Lung (tissue), 12 donors: Measurements from ENCODE around the gene FBXL19. TPM values are rescaled to one million over a fixed set of nuclear protein-coding genes. Genes with fewer than 3 reads are reported as not detected.

Experiments
- ATAC-seq: fragments of 200-7000 bp; cut with Tn5 transposase; one replicate; pipeline ENCODE4 v1.9.1; 2020; ENCODE audit warnings: moderate number of reproducible peaks; ENCODE audit not compliant: insufficient read depth, low FRiP score
- DNase-seq, 3 donors: peaks; one replicate each; pipeline ENCODE4 v3.0.0-alpha.2; 2013 to 2017
- H3K27ac ChIP-seq, 2 donors: one replicate each; pipeline ENCODE4 v1.5.1; 2013; ENCODE audit warnings: mild to moderate bottlenecking in 2 of 2, moderate library complexity in 2 of 2, control low read depth in 1 of 2, inconsistent platforms in 1 of 2, low read depth in 1 of 2, low read length in 1 of 2
- H3K27me3 ChIP-seq, 3 donors: one replicate each; pipeline ENCODE4 v1.5.1; 2013; ENCODE audit warnings: low read length in 2 of 3; ENCODE audit not compliant: control insufficient read depth in 3 of 3, insufficient read depth in 3 of 3
- H3K36me3 ChIP-seq, 4 donors: one replicate each; pipeline ENCODE4 v1.5.1; 2013; ENCODE audit warnings: low read length in 4 of 4, mild to moderate bottlenecking in 1 of 4, moderate library complexity in 1 of 4; ENCODE audit not compliant: control insufficient read depth in 4 of 4, insufficient read depth in 4 of 4
- H3K4me1 ChIP-seq, 5 donors: one replicate each; pipeline ENCODE4 v1.5.1; 2013; ENCODE audit warnings: low read length in 5 of 5, mild to moderate bottlenecking in 2 of 5, moderate library complexity in 1 of 5; ENCODE audit not compliant: control insufficient read depth in 5 of 5, insufficient read depth in 5 of 5
- H3K4me3 ChIP-seq: one replicate; pipeline ENCODE4 v1.5.1; 2013; ENCODE audit warnings: mild to moderate bottlenecking, control low read depth, moderate library complexity
- H3K9ac ChIP-seq, 2 donors: one replicate each; pipeline ENCODE4 v1.5.1; 2013; ENCODE audit warnings: low read length in 2 of 2, control low read depth in 1 of 2; ENCODE audit not compliant: insufficient read depth in 1 of 2
- H3K9me3 ChIP-seq, 4 donors: one replicate each; pipeline ENCODE4 v1.5.1; 2013; ENCODE audit warnings: low read length in 3 of 4, mild to moderate bottlenecking in 1 of 4, moderate library complexity in 1 of 4; ENCODE audit not compliant: control insufficient read depth in 4 of 4, insufficient read depth in 3 of 4
- whole genome bisulfite sequencing, 2 donors: extraction: QIAGEN DNeasy Blood & Tissue Kit; methylation state at CpG; one replicate each; pipeline ENCODE4 v1.1.7; 2013; 5-methylcytosine and 5-hydroxymethylcytosine counted together
- polyA plus RNA-seq, 2 donors: library from polyadenylated mRNA; stranded (reverse); fragments of 200-250 nt; gene quantifications; one replicate each; pipeline ENCODE4 v1.2.1, GENCODE V29; 2013
- total RNA-seq, 2 donors: library from RNA; depleted of rRNA in 1 of 2; stranded (reverse); fragments of >200 nt in 1 of 2; gene quantifications; one replicate each; pipeline ENCODE4 v1.2.1, GENCODE V29; 2014 to 2021
- TF ChIP-seq, protein P1 (sequence below): IDR thresholded peaks from 2 replicates; pipeline ENCODE4 v1.5.1; 2012; ENCODE audit warnings: mild to moderate bottlenecking; ENCODE audit errors: control extremely low read depth, extremely low read depth
- donor health status: control.
- donor health status: control.
- donor health status: Bipolar disorder and iron deficiency.
- donor health status: healthy.
- donor health status: DM: yes; HTN: yes; CAD: no.

Gene FBXL19
- total and polyA plus RNA-seq, 4 donors, result 10.3 to 17.3 (median 13.2) TPM

DNA sequence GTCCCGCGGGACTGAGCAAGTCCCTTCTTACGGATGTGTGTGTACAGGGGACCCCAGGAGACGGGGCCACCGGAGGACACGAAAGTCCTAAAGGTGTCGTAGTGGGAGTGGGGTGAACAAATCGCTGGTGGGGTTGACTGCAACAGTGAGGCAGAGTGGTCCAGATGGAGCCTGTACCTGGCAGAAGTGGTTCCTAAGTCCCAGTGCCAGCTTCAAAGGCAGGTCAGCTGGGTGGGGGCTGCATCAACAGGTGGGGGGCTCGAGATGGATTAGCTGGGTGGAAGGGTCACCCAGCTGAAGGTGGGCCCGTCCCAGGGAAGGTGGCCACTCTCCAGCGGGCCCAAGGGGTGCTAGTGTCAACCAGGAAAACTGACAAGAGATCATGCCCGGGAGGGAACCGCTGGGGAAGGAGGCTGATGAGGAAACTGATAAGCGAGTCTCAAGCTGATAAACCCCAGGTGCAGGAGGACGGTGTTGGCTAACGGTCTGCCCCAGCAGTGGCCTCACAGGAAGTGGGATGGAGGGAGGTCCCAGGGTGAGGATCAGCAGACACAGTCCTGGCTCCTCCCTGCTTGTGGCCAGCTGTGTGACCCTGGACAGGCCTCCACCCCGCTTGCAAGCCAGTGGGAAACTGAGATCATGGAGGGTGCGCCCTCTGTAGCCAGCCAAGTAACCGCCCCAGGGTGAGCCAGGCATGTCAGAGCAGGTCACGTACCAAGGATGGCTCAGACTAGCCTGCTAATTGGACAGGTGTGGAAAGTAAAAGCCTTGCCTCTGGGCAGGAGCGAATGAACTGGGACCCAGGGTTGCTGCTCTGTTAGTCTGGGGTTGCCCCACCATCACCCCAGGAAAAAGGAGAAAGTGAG lies 26.5 kb downstream of the FBXL19 start:
- TF ChIP-seq, protein P1, sequence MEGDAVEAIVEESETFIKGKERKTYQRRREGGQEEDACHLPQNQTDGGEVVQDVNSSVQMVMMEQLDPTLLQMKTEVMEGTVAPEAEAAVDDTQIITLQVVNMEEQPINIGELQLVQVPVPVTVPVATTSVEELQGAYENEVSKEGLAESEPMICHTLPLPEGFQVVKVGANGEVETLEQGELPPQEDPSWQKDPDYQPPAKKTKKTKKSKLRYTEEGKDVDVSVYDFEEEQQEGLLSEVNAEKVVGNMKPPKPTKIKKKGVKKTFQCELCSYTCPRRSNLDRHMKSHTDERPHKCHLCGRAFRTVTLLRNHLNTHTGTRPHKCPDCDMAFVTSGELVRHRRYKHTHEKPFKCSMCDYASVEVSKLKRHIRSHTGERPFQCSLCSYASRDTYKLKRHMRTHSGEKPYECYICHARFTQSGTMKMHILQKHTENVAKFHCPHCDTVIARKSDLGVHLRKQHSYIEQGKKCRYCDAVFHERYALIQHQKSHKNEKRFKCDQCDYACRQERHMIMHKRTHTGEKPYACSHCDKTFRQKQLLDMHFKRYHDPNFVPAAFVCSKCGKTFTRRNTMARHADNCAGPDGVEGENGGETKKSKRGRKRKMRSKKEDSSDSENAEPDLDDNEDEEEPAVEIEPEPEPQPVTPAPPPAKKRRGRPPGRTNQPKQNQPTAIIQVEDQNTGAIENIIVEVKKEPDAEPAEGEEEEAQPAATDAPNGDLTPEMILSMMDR, result no peak
- Histone ChIP-seq H3K4me1 (peaks cover 0 to 35% (median 13%) of the 10 kb centered on the region in 5 donors), H3K9ac (peak overlapping the region; percentile 61 to 83), H3K4me3 (peak overlapping the region; percentile 81), H3K9me3 (no peaks in the 10 kb centered on the region), H3K27me3 (no peaks in the 10 kb centered on the region), H3K36me3 (peaks cover 0 to 14% (median under 1%) of the 10 kb centered on the region in 4 donors), H3K27ac (peak overlapping the region; percentile 10 to 84)
- 2 to 6% methylated on average over 21 of the region's 21 CpGs for WGBS, 2 donors
- DNase-seq (peak; percentile 53 to 70 (median 66)), ATAC-seq (peak; percentile 44)

DNA sequence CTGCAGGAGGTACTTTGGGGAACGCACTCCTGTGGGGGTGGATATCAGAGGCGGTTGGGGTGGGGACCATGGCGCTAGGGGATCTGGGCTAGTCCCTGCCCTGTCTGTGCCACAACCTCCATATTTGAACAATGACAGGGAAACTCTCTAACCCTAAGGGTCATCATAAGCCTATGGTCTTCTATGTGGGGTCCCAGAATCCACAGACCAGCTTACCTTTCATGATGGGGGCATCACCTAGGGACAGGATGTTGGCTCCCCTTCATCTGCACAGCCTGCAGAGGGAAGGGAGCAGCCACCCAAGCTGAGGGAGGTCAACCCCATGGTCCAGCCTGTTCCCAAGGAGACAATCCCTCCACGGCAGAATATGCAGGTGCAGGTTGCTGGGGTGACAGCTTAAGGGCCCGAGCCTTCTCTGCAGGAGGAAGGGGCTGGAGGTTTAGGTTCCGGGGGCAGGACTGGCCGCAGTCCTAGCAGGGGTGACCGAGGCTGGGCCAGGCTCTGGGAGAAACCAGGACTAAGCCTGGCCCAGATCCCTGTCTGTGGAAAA lies 27.2 kb downstream of the FBXL19 start:
- no peaks in the 10 kb centered on the region for H3K27me3 ChIP-seq
- peaks cover 0 to 14% (median 0%) of the 10 kb centered on the region in 4 donors for H3K36me3 ChIP-seq
- H3K4me1 ChIP-seq, result peaks cover 0 to 35% (median 13%) of the 10 kb centered on the region in 5 donors
- peak overlapping the region in 1 of 2 donors; percentile 83 for H3K9ac ChIP-seq
- DNase-seq, result no peak
- TF ChIP-seq, protein P1, result no peak
- no peak for ATAC-seq
- H3K27ac ChIP-seq, result peak overlapping the region in 1 of 2 donors; percentile 84
- H3K4me3 ChIP-seq, result no peak overlapping the region
- WGBS, 2 donors, result 66 to 77% methylated on average over 8 of the region's 8 CpGs
- no peaks in the 10 kb centered on the region for H3K9me3 ChIP-seq

DNA sequence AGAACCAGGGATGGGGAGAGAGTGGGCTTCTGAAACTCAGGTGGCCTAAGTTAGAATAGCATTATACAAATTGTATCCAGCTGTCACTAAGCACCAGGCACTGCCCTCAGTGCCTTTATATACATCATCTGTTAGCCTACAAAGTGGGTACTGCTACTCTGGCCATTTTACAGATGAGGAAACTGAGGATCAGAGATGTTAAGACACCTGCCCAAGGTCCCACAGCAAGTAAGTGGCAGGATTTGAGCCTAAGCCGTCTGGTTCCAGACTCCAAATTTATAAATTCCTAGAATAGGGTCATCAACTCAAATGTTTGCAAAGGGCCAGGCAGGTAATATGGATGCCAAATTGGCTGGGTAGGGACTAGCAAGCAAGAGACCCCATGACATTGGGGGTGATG lies 27.8 kb downstream of the FBXL19 start:
- TF ChIP-seq, protein P1, result no peak

More for the DNA sequence above, 27.8 kb downstream of the FBXL19 start:
- Histone ChIP-seq H3K4me1 (peaks cover 0 to 35% (median 13%) of the 10 kb centered on the region in 5 donors), H3K9ac (no peak overlapping the region), H3K4me3 (no peak overlapping the region), H3K27ac (peak overlapping the region in 1 of 2 donors; percentile 15), H3K9me3 (no peaks in the 10 kb centered on the region), H3K27me3 (no peaks in the 10 kb centered on the region), H3K36me3 (peaks cover 0 to 14% (median 0%) of the 10 kb centered on the region in 4 donors)
- DNase-seq (no peak), ATAC-seq (no peak)
- 73 to 91% methylated on average over 1 of the region's 1 CpG for WGBS, 2 donors
